Natural killer cell (primary cell): ENCODE results near the gene ASAP3. TPM values are rescaled to one million over a fixed set of nuclear protein-coding genes. Genes with fewer than 3 reads are reported as not detected.
A peak's percentile ranks its signal among the peaks of the same experiment; 100 is the strongest.

Source experiments
- ATAC-seq, 3 donors: fragments of 150-1000 bp in 2 of 3; fragments of 200-7000 bp in 1 of 3; cut with Tn5 transposase; 1 replicate in 1 of 3; 2 replicates in 2 of 3; pipeline ENCODE4 v1.10.0; 2021; ENCODE audit warnings: mild to moderate bottlenecking in 2 of 3, moderate library complexity in 2 of 3
- DNase-seq, 2 donors: peaks; one replicate each; pipeline versions ENCODE4 v3.0.0 to v3.0.0-alpha.2; 2013 to 2021; ENCODE audit warnings: mixed read lengths in 1 of 2
- H3K27ac ChIP-seq: one replicate; pipeline ENCODE4 v1.5.1; 2013; ENCODE audit warnings: mild to moderate bottlenecking, low read length
- H3K27me3 ChIP-seq: one replicate; pipeline ENCODE4 v1.6.1; 2013; ENCODE audit warnings: low read length; ENCODE audit not compliant: control insufficient read depth, insufficient read depth
- H3K36me3 ChIP-seq: one replicate; pipeline ENCODE4 v1.6.1; 2013; ENCODE audit warnings: low read length; ENCODE audit not compliant: control insufficient read depth, insufficient read depth
- H3K4me1 ChIP-seq: one replicate; pipeline ENCODE4 v1.6.1; 2013; ENCODE audit warnings: low read length; ENCODE audit not compliant: control insufficient read depth, insufficient read depth
- H3K4me3 ChIP-seq: one replicate; pipeline ENCODE4 v1.5.1; 2013; ENCODE audit warnings: low read length
- H3K9me3 ChIP-seq: one replicate; pipeline ENCODE4 v1.6.1; 2013; ENCODE audit warnings: low read length; ENCODE audit not compliant: control insufficient read depth, insufficient read depth
- H3K27ac Mint-ChIP-seq, 2 donors: one replicate each; pipeline ENCODE4 v1.8.0; 2022; ENCODE audit warnings: mild to moderate bottlenecking in 2 of 2, mixed read lengths in 2 of 2, moderate library complexity in 1 of 2
- H3K27me3 Mint-ChIP-seq, 2 donors: one replicate each; pipeline ENCODE4 v1.8.0; 2022; ENCODE audit warnings: low read depth in 2 of 2, mixed read lengths in 2 of 2
- H3K36me3 Mint-ChIP-seq: one replicate; pipeline ENCODE4 v1.8.0; 2022; ENCODE audit warnings: mixed read lengths
- H3K4me1 Mint-ChIP-seq, 2 donors: one replicate each; pipeline ENCODE4 v1.8.0; 2022; ENCODE audit warnings: mixed read lengths in 2 of 2
- H3K4me3 Mint-ChIP-seq: one replicate; pipeline ENCODE4 v1.8.0; 2022; ENCODE audit warnings: mild to moderate bottlenecking, moderate library complexity, mixed read lengths
- H3K9me3 Mint-ChIP-seq, 2 donors: one replicate each; pipeline ENCODE4 v1.8.0; 2022; ENCODE audit warnings: mixed read lengths in 2 of 2
- CTCF ChIP-seq: fragments of 200-600 bp; IDR thresholded peaks from one replicate; pipeline ENCODE4 v1.8.0; 2022; ENCODE audit warnings: antibody characterized with exemption
- WGBS: methylation state at CpG from one replicate; pipeline ENCODE4 v1.1.7; 2013; ENCODE audit warnings: missing lambda C conversion rate; ENCODE audit not compliant: insufficient coverage; 5-methylcytosine and 5-hydroxymethylcytosine counted together
- intact Hi-C: fragments of 100-400 bp; cut with micrococcal nuclease; formaldehyde crosslinking; loops from one replicate; pipeline ENCODE4 v1.14.2; 2022
- total RNA-seq, 4 donors: library from RNA; stranded (reverse); fragments of 120-200 nt in 1 of 4; gene quantifications; one replicate each; pipeline versions ENCODE4 v1.2.3 to v1.2.4, GENCODE V29; 2013 to 2022

The ASAP3 gene
- total RNA-seq, 3 donors from 2014 or later (not counting 1 experiment from before 2014, with no cell fraction given), result 0.25 to 0.70 (median 0.59) TPM

- H3K9me3 Mint-ChIP-seq, result no peaks in the 10 kb centered on the region
- no peak overlapping the region for H3K27ac Mint-ChIP-seq
- H3K4me3 ChIP-seq, result no peak overlapping the region
- ATAC-seq (no peak), DNase-seq (no peak)
- no peaks in the 10 kb centered on the region for H3K9me3 ChIP-seq
- H3K27me3 ChIP-seq, result no peaks in the 10 kb centered on the region
- no peaks in the 10 kb centered on the region for H3K36me3 ChIP-seq
- peaks cover 66% of the 10 kb centered on the region for H3K4me1 ChIP-seq
- intact Hi-C loops, result no loop called here
- 100% methylated on average over 1 of the region's 3 CpGs for WGBS
- no peak for TF ChIP-seq CTCF
- no peak overlapping the region for H3K4me3 Mint-ChIP-seq
- no peaks in the 10 kb centered on the region for H3K27me3 Mint-ChIP-seq
- peak overlapping the region; percentile 56 for H3K27ac ChIP-seq
- H3K36me3 Mint-ChIP-seq, result no peaks in the 10 kb centered on the region
- H3K4me1 Mint-ChIP-seq, result peaks cover 31 to 51% of the 10 kb centered on the region in 2 donors
Measured at GRCh38 chr1:23524163-23524562, 40.2 kb upstream of the ASAP3 start.

- DNase-seq (peak in 1 of 2 donors; percentile 29), ATAC-seq (peak in 2 of 3 donors; percentile 24 to 40)
- no peak overlapping the region for H3K4me3 Mint-ChIP-seq
- H3K36me3 Mint-ChIP-seq, result no peaks in the 10 kb centered on the region
- H3K27me3 ChIP-seq, result no peaks in the 10 kb centered on the region
- H3K27ac Mint-ChIP-seq, result peak overlapping the region; percentile 31 to 81
- H3K4me1 Mint-ChIP-seq, result peaks cover 20 to 34% of the 10 kb centered on the region in 2 donors
- no peak overlapping the region for H3K4me3 ChIP-seq
- peaks cover 49% of the 10 kb centered on the region for H3K4me1 ChIP-seq
- H3K9me3 Mint-ChIP-seq, result no peaks in the 10 kb centered on the region
- no peak for TF ChIP-seq CTCF
- no peaks in the 10 kb centered on the region for H3K27me3 Mint-ChIP-seq
- H3K27ac ChIP-seq, result peak overlapping the region; percentile 14
- WGBS, result 56% methylated on average over 6 of the region's 7 CpGs
- H3K9me3 ChIP-seq, result no peaks in the 10 kb centered on the region
- intact Hi-C loops, result no loop called here
- H3K36me3 ChIP-seq, result no peaks in the 10 kb centered on the region
Measured at GRCh38 chr1:23522244-23522982, 38.4 kb upstream of the ASAP3 start.

GRCh38 chr1:23521588-23521987, 37.6 kb upstream of the ASAP3 start:
- Mint-ChIP-seq H3K4me3 (no peak overlapping the region), H3K36me3 (no peaks in the 10 kb centered on the region), H3K27ac (peak overlapping the region in 1 of 2 donors; percentile 24), H3K27me3 (no peaks in the 10 kb centered on the region), H3K9me3 (no peaks in the 10 kb centered on the region), H3K4me1 (peaks cover 15 to 25% of the 10 kb centered on the region in 2 donors)
- no peak for TF ChIP-seq CTCF
- intact Hi-C loops, result no loop called here
- Histone ChIP-seq H3K27ac (no peak overlapping the region), H3K4me3 (no peak overlapping the region), H3K4me1 (peaks cover 41% of the 10 kb centered on the region), H3K27me3 (no peaks in the 10 kb centered on the region), H3K36me3 (no peaks in the 10 kb centered on the region), H3K9me3 (no peaks in the 10 kb centered on the region)
- no peak for DNase-seq
- WGBS, result 96% methylated on average over 16 of the region's 16 CpGs
- ATAC-seq, result no peak

GRCh38 chr1:23517581-23517980, 33.6 kb upstream of the ASAP3 start:
- Mint-ChIP-seq H3K27ac (no peak overlapping the region), H3K4me1 (peaks cover 0 to 5% of the 10 kb centered on the region in 2 donors), H3K4me3 (no peak overlapping the region), H3K9me3 (no peaks in the 10 kb centered on the region), H3K27me3 (no peaks in the 10 kb centered on the region), H3K36me3 (no peaks in the 10 kb centered on the region)
- Histone ChIP-seq H3K9me3 (no peaks in the 10 kb centered on the region), H3K27ac (no peak overlapping the region), H3K36me3 (no peaks in the 10 kb centered on the region), H3K27me3 (no peaks in the 10 kb centered on the region), H3K4me1 (peaks cover under 1% of the 10 kb centered on the region), H3K4me3 (no peak overlapping the region)
- ATAC-seq, result no peak
- DNase-seq, result no peak
- no peak for TF ChIP-seq CTCF
- intact Hi-C loops, result no loop called here
- 99% methylated on average over 9 of the region's 9 CpGs for WGBS
